GM19025 (cell line): ENCODE data around the gene MTHFR.

Experiments used
- ATAC-seq: cut with Tn5 transposase; IDR thresholded peaks from one replicate; pipeline ENCODE4 v1.9.1; 2021; ENCODE audit warnings: mild to moderate bottlenecking, low read depth, moderate library complexity; ENCODE audit not compliant: unreplicated experiment

MTHFR gene

DNA sequence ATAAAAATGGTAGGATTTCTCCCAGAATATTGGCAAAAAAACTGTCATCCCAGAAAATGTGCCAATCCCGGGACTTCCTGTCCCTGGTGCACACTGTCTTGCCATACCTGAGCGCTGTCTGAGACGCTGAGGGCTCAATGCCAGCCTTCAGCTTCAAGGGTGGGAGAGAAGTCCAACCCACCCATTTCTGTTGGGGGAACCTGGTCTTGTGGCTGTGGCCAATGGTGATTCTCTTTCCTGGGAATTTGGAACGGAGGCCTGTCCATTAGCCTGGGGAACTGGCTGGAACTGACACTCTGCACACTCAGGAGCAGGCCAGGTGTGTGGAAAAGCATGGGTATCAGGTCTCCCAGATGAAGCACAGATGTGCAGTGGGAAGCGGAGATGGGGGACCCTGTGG lies 6.7 kb downstream of the MTHFR start:
- ATAC-seq: no peak

DNA sequence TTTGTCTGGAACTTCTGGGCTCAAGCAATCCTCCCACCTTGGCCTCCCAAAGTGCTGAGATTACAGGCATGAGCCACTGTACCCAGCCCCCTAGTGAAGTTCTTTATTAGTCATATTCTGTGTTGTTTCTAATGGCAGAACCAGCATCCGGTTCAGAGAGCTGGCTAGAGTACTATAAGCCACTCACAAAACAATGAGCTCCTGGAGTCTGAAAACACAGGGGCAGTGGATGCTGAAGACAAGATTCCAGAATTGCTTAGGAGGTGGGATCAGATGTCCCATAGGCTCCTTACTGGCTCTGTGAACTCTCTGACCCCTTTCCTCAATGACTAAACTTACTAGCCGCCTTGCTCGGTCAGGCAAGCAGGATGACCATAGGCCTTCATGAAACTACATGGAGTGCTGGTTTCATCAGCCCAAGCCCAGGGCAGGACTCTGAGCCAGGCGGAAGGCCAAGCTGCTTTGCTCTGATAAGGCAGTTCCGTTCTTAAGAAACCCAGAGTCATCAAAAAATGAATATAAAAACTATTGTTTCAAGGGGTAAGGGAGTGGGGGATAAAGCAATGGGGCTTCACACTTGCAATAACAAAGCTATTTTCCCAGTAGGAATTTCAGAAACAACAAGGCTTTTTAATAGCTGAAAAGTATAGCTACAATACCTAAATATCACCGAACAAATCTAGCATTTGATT lies 8.1 kb downstream of the MTHFR start:
- no peak for ATAC-seq

DNA sequence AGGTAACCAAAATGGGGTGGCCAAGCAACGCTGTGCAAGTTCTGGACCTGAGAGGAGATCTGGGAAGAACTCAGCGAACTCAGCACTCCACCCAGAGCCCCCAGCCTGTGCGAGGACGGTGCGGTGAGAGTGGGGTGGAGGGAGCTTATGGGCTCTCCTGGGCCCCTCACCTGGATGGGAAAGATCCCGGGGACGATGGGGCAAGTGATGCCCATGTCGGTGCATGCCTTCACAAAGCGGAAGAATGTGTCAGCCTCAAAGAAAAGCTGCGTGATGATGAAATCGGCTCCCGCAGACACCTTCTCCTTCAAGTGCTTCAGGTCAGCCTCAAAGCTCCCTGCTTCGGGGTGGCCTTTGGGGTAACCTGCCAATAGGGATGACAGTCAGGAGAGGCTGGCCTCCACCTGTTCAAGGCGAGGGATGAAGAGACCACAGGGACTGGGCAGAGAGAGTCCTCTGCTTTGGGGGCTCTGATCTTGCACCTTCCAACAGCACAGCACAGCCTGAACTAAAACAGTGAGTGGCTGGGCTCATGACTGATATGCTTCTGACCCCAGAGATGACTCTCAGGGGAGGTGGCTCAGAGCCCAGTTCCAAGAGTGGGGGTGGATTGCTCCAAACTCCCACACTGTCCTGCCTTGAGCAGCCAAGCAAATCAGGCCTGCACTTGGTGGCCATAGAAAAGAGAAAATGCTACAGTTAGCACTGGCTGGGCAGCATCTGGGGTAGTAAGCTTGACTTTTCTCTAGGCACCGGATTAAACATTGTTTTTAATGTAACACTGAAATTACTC lies 9.5 kb downstream of the MTHFR start:
- ATAC-seq: no peak

DNA sequence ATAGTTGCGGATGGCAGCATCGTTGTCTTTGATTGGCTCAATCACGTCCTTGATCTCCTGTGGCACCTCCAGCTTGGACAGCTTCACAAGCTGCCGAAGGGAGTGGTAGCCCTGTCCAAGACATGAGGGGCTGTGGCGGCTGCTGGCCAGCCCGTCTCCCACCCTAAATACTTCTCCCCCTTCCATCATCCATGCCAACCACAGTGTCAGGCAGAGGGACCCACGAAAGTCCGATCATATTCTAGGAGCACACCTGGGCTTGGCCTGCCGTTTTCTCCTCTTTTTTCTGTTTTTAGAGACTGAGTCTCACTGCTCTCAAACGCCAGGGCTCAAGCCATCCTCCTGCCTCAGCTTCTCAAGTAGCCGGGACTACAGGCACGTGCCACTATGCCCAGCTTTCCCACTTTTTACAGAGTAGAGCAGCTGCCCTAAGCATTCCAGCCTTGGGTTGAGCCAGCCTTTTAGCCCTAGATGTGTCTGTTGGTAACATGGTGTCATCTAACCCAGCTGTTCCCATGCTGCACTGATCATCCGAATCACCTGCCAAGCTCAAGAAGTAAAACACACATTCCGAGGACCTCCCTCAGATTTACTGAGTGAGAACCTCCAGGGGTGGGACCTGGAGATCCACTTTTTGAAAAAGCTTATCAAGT lies 10.4 kb downstream of the MTHFR start:
- no peak for ATAC-seq

DNA sequence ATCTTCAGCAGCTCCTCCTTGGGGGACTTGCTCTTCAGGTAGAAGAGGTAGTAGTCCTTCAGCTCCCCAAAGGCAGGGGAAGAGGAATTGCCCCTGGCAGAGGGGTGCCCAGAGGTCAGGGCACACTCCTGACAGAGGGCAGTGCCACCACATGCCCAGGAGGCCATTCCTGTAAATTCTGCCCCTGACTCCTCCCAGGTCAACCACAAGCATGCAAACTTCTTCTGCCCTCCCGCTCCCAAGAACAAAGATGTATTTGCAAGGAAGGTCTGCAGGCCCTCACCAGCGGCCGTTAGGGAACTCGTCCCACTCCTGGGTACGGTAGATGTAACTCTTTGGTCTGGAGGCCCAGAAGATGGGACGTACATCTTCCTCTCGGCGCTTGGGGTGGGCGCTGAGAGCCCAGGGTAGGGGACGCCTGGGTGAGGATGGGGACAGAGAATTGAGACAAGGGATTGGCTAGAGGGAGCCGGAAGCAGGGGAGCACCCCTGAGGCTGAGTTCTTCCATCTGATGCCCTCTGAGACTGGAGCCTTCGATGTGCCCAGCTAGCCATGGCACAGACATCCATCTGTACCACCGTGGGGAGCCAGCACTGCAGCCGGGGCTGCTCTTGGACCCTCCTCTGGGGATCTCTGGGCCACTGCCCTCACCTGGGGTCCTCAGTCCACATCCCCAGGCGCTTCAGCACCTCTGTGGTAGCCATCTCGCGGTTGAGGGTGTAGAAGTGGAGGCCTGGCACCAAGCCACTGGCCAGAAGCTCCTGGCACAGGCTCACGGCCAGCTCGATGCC lies 11.1 kb downstream of the MTHFR start:
- ATAC-seq: no peak

DNA sequence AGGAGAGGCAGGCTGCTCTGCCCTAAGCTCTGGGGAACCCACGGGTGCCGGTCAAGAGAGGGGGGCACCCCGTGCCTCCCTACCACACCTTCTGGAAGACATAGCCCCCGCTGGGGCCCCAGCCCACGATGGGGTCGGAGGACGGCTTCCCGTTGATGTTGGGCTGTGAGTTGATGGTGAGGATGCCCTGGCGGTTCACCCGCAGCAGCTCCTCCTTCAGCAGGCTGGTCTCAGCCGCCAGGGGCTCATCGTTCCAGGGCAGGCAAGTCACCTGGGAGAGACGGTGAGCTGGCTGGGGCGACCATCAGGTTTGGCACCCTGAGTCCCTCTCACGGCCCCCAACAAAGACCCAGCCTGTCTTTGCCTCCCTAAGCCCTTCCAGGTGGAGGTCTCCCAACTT lies 11.9 kb downstream of the MTHFR start:
- no peak for ATAC-seq

DNA sequence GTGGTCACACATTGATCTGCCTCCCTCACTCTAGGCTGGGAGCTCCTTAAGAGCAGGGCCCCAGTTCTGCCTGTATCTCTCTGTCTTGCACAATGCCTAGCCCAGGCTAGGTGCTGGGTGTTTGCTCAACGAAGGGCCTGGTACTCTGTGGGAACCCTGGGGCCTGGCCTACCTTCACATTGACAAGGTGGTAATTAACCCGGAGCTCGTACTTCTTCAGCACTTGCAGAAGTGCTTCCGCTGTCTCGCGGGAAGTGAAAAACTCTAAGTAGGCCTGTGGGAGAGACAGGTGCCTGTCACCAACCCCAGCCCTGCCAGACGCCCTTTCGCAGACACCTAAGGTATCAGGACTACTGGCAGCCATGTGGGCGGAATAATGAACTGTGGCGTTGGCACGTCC lies 13.7 kb downstream of the MTHFR start:
- ATAC-seq: no peak

DNA sequence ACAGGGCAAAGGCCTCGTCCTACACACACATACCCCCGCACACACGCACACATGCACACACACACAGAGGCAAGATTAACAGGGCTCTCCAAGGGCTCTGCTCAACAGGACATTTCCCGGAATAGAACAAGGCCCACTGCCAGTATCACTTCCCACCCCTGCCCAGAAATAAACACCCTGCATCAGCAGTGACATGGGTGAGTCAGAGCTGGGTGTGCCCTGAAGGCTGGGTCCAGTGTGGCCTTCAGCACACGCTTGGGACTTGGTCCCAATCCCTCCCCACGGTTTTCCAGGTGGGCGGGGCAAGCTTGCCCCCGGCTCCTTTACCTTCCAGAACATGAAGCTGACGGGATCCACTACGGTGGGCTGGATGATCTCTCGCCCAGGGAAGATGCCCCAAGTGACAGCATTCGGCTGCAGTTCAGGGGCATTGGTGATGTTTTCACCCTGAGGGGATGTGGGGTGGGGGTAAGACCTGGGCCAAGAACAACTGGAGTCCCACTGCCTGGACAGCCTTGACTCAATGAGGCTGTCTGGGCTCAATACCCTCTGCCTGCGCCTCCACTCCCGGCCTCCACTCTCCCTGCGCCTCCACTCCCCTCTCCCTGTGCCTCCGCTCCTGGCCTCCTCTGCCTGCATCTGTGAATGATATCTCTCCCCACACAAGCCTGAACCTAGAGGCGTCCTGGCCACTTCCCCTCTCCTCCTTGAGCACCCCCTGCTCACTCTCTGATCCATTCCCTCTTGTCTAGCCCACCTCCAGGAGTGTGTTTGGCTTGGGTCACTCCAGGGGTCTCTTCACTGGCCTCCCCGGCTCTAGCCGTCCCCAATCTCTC lies 14.7 kb downstream of the MTHFR start:
- no peak for ATAC-seq

DNA sequence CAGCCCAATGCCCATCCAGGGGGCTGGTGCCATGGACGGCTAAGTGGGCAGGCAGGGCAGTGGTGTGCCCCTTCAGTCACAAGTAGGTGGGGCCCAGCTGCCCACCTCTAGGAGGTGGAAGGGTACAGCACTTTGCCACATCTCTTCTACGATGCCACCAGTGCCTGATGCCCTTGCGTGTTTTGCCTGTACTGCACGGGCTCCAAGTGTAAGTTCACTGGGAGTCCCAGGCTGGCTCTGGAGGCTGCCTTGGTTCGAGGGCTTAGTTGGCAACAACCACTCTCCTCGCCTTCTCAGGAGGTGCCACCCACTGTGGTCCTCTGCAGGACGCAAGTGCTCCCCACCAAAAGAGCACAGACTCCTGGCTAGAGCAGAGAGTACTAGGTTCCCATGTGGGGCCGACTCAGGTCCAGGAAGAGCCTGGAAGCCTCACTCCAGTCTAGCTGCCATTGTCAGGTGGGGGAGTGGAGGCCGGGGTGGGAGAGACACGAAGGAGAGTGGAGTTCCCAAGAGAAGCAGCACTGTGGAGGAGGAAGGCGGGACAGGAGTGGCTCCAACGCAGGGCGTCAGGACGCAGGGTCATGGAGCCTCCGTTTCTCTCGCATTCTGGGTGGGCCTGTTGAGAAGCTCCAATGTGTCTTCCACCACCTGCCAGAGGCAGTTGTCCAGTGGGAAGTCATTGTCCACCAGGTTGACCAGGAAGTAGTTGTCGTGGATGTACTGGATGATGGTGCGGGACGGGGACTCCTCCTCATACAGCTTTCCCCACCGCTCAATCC lies 15.5 kb downstream of the MTHFR start:
- no peak for ATAC-seq

DNA sequence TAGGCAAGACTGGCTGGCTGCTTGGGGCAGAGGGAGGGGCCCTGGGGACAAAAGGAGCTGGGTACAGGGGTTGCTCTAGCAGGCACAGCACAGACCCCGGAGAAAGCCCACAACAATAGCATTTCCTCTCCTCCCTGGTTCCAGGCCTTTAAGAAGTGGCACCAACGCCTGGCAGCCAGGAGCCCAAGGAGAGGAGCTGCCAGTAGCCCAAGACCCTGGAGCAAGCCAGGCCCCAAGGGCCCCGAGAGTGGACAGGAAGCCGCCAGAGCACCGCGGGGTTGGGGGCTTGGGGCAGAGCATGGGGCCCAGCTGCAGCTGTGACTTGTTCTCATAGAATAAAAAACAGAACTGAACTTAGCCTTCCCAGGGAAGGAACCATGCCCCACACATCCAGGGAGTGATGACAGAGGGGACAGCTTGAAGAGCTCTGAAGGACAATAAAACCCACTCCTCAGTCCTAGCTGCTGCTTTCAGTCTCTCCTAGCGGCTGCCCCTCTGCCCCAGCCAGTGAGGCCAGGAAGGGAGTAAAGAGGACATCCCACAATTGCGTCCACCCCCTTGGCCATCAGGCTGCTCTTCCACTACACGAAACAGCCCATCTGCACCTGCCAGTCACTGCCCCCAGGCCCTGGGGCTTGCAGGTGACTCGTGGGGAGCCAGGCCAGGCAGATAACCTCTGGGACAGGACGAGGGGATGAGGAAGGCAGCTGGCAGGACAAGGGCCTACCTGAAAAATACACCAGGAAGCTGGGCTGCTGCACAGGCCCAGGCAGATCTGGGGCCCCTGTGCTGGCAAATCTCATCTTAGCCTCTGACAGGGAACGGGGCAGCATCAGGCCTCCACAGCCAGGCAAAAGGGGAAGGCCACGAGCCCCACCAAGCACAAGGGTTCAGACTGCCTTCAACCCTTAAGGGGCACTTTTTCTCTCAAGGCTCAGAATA lies 16.4 kb downstream of the MTHFR start:
- no peak for ATAC-seq

DNA sequence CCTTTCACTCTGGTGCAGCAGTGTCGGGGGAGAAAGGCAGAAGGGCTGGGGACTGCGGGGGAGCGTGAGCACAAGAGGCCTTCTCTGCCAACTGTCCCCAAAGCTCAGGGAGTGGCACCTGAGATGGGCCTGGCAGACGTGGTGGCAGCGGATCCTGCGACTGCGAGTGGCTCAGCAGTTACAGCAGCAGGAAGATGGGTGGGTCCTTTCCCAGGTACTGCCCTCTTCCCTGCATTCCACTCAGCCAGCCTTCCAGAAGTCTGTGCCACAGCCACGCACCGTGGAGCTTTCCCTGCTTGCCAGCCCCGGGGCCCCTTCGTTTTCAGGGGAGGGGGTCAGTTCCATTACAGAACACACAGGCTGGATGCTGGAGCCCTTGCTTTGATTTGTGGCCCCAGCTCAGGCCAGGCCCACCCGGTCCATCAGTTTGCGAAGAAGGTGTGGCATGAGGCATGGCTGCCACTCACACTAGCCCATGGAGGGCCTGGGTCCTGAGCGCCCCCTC lies 17.2 kb downstream of the MTHFR start:
- no peak for ATAC-seq

DNA sequence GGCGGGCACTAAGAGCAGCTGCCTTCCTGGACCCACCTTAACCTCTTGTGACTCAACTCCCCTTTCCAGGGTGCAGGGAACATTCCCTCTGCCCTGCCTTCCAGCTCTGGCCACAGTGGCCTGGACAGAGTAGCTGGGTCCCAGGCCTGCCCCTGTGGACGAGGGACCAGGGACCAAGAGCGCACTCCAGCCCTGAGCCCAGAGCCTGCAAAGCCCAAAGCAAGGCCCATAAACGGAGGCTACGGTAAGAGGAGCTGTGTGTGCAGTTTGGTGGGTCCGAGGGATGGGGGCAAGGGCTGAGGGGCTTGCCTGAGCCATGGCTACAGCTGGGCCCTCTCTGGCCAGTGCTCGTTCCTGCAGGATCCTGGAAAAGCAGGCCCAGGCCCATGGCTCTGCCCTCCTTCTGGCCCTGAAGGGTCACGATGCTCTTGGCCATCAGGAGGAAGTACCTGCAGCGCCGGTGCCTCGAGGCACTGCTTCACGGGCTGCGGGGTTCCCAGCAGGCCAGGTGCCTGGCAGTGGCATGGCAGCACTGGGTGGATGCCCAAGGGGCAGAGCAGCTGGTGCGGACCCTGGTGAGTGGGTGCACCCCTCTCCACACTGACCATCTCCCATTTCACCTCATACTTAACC lies 17.8 kb downstream of the MTHFR start:
- ATAC-seq: no peak

DNA sequence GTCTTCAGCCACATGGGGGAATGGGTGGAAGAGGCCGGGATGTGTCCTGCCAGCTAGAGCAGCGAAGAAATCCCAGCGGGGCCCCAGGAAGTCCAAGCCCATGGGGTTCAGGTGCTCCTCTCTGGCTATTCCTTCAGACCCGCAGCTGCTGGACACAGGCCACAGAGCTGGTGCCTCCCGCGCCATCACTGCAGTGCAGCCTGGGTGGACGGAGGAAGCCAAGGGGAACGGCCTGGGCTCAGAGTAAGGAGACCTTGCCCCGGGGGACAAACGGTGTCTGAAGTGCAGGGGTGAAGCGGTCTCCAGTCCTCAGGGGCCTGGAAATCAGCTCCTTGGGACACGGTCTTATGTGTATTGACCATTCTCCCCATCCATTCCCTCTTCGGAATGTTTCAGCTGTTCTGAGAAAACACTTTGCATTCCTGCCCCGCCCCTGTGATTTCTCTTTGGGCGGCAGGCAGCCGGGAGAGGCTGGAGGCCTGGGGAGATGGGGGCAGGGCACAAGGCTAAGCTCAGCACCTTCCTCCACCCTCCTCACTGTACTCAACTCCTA lies 18.4 kb downstream of the MTHFR start:
- ATAC-seq: no peak

DNA sequence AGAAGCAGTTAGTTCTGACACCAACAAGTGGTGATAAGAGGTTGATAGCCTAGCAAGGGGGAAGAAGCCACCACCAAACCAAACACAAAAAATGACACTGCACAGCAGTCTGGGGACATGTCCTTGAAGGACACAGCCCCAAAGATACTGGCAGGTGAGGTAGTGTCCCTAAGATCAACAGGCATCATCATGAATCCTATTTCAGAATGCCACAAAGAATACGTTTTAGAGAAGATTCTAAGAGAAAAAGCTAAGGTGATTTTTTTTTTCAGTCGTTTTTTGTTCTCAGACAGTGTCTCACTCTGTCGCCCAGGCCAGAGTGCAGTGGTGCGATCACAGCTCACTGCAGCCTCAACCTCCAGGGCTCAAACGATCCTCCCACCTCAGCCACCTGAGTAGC lies 19.6 kb downstream of the MTHFR start:
- no peak for ATAC-seq

DNA sequence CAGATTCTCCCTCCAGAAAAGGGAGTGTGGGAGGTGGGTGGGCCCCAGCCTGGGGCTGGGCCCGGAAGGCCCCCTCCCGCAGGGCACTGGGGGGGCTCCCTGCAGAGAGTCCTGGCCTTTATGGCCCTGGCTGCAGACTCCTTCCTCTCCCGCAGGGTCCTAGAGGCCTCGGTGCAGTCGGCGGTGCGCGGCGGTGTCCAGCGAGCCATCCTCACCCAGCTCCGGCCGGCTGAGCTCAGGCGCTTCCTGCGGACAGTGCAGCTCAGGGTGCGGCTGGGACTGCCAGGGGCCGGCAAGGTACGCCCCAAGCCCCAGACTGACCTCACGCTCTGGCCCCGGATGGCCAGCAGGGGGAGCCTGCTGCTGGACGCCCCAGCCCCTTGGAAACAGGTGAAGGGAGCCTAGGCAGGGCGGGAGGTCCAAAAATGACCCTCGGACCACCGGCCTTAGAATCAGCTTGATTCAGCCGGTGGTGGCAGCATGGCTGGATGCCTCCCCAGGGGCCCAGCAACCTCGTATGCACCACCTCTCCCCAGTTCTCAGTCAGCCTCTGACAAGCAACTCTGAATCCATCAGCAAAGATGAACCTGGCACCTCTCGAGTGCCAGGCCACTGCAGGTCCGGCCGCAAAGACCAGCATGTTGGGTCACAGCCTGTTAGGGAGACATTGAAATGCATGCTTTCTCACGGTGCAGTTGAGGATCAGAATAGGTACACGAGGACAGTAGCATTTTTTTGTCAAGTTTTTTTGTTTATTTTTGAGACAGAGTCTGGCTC lies 20.6 kb downstream of the MTHFR start:
- no peak for ATAC-seq

DNA sequence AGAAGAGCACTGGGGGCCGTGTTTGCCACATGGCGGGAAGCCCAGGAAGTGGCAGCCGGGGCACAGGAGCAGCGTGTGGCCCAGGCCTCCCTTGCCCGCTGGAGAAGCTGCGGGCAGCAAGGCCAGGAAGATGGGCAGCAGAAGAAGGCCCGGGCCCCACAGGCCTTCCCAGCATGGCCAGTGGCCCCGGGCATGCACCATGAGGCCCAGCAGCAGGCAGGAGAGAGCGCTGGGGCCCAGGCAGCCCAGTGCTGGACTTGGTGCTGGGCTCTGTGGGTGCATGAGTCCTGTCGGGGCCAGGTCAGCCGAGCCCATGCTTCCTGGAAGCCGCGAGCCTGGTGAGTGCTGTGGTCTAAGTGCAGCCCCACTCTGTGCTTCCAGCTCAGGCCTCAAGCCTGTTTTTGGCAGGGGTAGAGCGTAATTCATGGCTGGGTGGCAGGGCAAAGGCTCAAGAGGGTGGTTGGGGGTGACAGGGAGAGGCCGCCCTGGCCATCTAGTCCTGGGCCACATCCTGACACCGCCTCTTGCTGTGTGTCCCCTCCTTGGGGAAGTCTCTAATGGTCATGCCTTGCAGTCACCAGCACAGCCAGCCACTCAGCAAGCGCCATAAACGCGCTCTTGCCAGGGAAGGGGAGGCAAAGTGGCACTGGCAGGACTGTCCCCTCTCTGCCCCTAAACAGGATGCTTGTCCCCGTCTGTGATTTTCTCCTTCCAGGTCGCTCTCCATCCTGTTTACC lies 21.3 kb downstream of the MTHFR start:
- ATAC-seq: no peak
